Measurements from ENCODE around the gene ACER2. TPM values are rescaled to one million over a fixed set of nuclear protein-coding genes. Genes with fewer than 3 reads are reported as not detected.

ACER2 gene
- 3.1 TPM for polyA plus RNA-seq (2012; ENCODE audit: missing spikeins)

GRCh38 chr9:19408693-19409400, at the start of gene ACER2:
Gene ACER2 (plus strand): TSS chr9:19409009. CDS start chr9:19409085, 76 bp downstream.
- TF ChIP-seq POLR2AphosphoS5 (IDR thresholded peaks at IDR 0.05; ENCODE audit: low read depth, low read length) (peak; percentile 77), POLR2A (IDR thresholded peaks at IDR 0.05; ENCODE audit: low read depth, low read length) (peak; percentile 86; the same call in 1 of the 2 replicates), TAF1 (IDR thresholded peaks at IDR 0.05; ENCODE audit: borderline replicate concordance, low read depth, low read length) (0 out of 2 replicates have a peak, but pooled peaks have one; percentile 16)

DNA sequence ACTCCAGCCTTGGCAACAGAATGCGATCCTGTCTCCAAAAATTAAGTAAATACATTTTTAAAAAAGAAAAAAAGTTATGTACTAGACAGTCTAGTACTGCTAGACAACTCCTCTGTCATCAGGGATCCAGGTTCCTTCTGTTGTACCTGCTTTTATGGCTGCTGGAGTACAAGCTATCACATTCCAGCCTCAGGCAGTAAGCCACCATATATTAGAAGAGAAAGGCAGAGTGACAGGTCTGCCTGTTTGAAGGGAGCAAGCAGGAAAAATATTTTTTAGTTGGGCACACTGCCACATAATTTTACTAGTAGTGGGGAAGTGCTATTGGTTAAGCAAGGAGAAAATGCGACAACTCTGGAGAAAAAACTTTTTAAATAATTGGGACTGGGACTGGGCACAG, 39.7 kb upstream of the ACER2 start:
- FAIRE-seq = no peak
- TF ChIP-seq TAF1 (IDR thresholded peaks at IDR 0.05; ENCODE audit: borderline replicate concordance, low read depth, low read length) = no peak
- TF ChIP-seq POLR2A (IDR thresholded peaks at IDR 0.05; ENCODE audit: low read depth, low read length) = no peak
- TF ChIP-seq POLR2AphosphoS5 (IDR thresholded peaks at IDR 0.05; ENCODE audit: low read depth, low read length) = no peak
- DNase-seq (ENCODE audit: insufficient read length) = no peak

More at GRCh38 chr9:19408693-19409400, at the start of gene ACER2:
- FAIRE-seq (peak; percentile 97), DNase-seq (ENCODE audit: insufficient read length) (peak; percentile 91)

DNA sequence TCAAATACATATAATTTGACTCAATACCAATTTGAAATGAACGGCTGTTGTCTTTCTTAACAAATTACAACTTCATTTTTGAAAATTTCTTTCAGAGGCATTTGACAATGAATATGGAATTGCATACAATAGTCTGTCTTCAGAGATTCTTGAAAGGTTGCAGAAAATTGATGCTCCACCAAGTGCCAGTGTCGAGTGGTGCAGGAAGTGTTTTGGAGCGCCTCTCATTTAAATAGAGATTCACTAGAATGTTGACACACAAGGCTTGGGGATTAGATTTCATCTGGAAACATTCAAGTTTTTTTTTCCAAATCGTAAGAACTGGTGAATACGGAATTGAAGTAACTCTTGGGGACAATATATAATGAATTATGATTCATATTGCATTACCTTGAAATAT, 36.9 kb upstream of the ACER2 start:
- TF ChIP-seq POLR2AphosphoS5 (IDR thresholded peaks at IDR 0.05; ENCODE audit: low read depth, low read length) = no peak
- no peak for TF ChIP-seq POLR2A (IDR thresholded peaks at IDR 0.05; ENCODE audit: low read depth, low read length)
- TF ChIP-seq TAF1 (IDR thresholded peaks at IDR 0.05; ENCODE audit: borderline replicate concordance, low read depth, low read length) = no peak
- no peak for DNase-seq (ENCODE audit: insufficient read length)
- peak; percentile 42 for FAIRE-seq

DNA sequence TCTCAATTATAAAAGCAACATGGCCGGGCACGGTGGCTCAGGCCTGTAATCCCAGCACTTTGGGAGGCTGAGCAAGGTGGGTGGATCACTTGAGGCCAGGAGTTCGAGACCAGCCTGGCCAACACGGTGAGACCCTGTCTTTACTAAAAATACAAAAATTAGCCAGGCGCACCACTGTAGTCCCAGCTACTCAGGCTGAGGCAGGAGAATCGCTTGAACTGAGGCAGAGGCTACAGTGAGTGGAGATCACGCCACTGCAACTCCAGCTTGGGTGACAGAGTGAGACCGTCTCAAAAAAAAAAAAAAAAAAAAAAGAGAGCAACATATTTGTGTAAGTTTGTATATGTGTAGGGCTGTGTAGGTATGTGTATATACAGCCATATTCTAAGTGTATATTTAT, 36.2 kb upstream of the ACER2 start:
- FAIRE-seq (no peak), DNase-seq (ENCODE audit: insufficient read length) (no peak)
- TF ChIP-seq POLR2A (IDR thresholded peaks at IDR 0.05; ENCODE audit: low read depth, low read length) = peak; percentile 51; the same call in 1 of the 2 replicates
- TF ChIP-seq TAF1 (IDR thresholded peaks at IDR 0.05; ENCODE audit: borderline replicate concordance, low read depth, low read length) = no peak

- no peak for TF ChIP-seq POLR2A (IDR thresholded peaks at IDR 0.05; ENCODE audit: low read depth, low read length)
- peak; percentile 42; the same call in 1 of the 2 replicates for TF ChIP-seq POLR2AphosphoS5 (IDR thresholded peaks at IDR 0.05; ENCODE audit: low read depth, low read length)
- no peak for DNase-seq (ENCODE audit: insufficient read length)
- FAIRE-seq = peak; percentile 56
Observed at GRCh38 chr9:19373527-19373926, 35.3 kb upstream of the ACER2 start.

- FAIRE-seq (no peak), DNase-seq (ENCODE audit: insufficient read length) (no peak)
- TF ChIP-seq POLR2AphosphoS5 (IDR thresholded peaks at IDR 0.05; ENCODE audit: low read depth, low read length) (no peak; the same call in 1 of the 2 replicates), POLR2A (IDR thresholded peaks at IDR 0.05; ENCODE audit: low read depth, low read length) (no peak), TAF1 (IDR thresholded peaks at IDR 0.05; ENCODE audit: borderline replicate concordance, low read depth, low read length) (no peak)
Observed at GRCh38 chr9:19375538-19375937, 33.3 kb upstream of the ACER2 start.

GRCh38 chr9:19376931-19377330, 31.9 kb upstream of the ACER2 start:
- DNase-seq (ENCODE audit: insufficient read length) (no peak), FAIRE-seq (no peak)
- TF ChIP-seq POLR2A (IDR thresholded peaks at IDR 0.05; ENCODE audit: low read depth, low read length) = no peak
- TF ChIP-seq POLR2AphosphoS5 (IDR thresholded peaks at IDR 0.05; ENCODE audit: low read depth, low read length) = no peak
- no peak for TF ChIP-seq TAF1 (IDR thresholded peaks at IDR 0.05; ENCODE audit: borderline replicate concordance, low read depth, low read length)

- TF ChIP-seq TAF1 (IDR thresholded peaks at IDR 0.05; ENCODE audit: borderline replicate concordance, low read depth, low read length) (no peak), POLR2AphosphoS5 (IDR thresholded peaks at IDR 0.05; ENCODE audit: low read depth, low read length) (no peak), POLR2A (IDR thresholded peaks at IDR 0.05; ENCODE audit: low read depth, low read length) (no peak; the same call in 1 of the 2 replicates)
- FAIRE-seq (no peak), DNase-seq (ENCODE audit: insufficient read length) (no peak)
Observed at GRCh38 chr9:19378164-19378563, 30.6 kb upstream of the ACER2 start.

- no peak for DNase-seq (ENCODE audit: insufficient read length)
- FAIRE-seq = peak; percentile 84
- no peak; the same call in 1 of the 2 replicates for TF ChIP-seq POLR2A (IDR thresholded peaks at IDR 0.05; ENCODE audit: low read depth, low read length)
- TF ChIP-seq POLR2AphosphoS5 (IDR thresholded peaks at IDR 0.05; ENCODE audit: low read depth, low read length) = peak; percentile 28; the same call in 1 of the 2 replicates
- TF ChIP-seq TAF1 (IDR thresholded peaks at IDR 0.05; ENCODE audit: borderline replicate concordance, low read depth, low read length) = no peak
Observed at GRCh38 chr9:19378647-19379046, 30.2 kb upstream of the ACER2 start.

DNA sequence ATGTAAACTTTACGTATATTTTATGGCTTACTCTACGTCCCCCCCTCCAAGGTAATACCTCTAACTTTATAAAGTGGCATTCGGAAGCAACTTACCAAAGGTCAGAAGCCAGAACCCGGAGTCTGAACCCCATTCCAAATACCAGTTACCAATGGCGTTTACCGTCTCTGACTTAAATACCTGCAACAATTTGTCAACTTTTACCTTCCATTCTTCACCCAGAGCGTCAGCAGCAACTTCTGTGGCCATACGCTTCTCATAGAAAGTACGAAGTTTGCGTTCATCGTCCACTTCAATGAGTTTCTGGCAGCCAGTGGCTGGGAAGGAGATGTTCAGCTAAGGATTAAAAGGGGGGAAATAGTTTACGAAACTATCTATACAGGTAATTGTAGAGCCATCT, 29.5 kb upstream of the ACER2 start:
- TF ChIP-seq TAF1 (IDR thresholded peaks at IDR 0.05; ENCODE audit: borderline replicate concordance, low read depth, low read length) (no peak), POLR2A (IDR thresholded peaks at IDR 0.05; ENCODE audit: low read depth, low read length) (no peak), POLR2AphosphoS5 (IDR thresholded peaks at IDR 0.05; ENCODE audit: low read depth, low read length) (no peak)
- FAIRE-seq (peak; percentile 38), DNase-seq (ENCODE audit: insufficient read length) (no peak)

- DNase-seq (ENCODE audit: insufficient read length) (no peak), FAIRE-seq (no peak)
- no peak for TF ChIP-seq POLR2AphosphoS5 (IDR thresholded peaks at IDR 0.05; ENCODE audit: low read depth, low read length)
- no peak for TF ChIP-seq TAF1 (IDR thresholded peaks at IDR 0.05; ENCODE audit: borderline replicate concordance, low read depth, low read length)
- TF ChIP-seq POLR2A (IDR thresholded peaks at IDR 0.05; ENCODE audit: low read depth, low read length) = no peak
Observed at GRCh38 chr9:19379697-19380046, 29.1 kb upstream of the ACER2 start.

DNA sequence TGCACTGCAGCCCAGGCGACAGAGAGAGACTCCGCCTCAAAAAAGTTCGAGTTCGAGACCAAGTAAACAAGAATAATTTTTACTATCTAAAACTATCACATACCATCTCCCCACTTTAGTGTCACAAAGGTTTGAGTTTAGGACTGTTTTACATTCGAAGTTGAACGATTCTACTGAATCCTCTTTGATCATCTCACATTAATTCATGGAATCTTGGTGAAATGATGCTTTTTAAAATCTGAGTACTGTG, 28.1 kb upstream of the ACER2 start:
- DNase-seq (ENCODE audit: insufficient read length) = no peak
- FAIRE-seq = peak; percentile 42
- TF ChIP-seq POLR2A (IDR thresholded peaks at IDR 0.05; ENCODE audit: low read depth, low read length) = no peak
- TF ChIP-seq TAF1 (IDR thresholded peaks at IDR 0.05; ENCODE audit: borderline replicate concordance, low read depth, low read length) = no peak
- no peak for TF ChIP-seq POLR2AphosphoS5 (IDR thresholded peaks at IDR 0.05; ENCODE audit: low read depth, low read length)
